CD4-positive, alpha-beta T cell (primary cell): ENCODE measurements around the gene TEX51. TPM values are rescaled to one million over a fixed set of nuclear protein-coding genes. Genes with fewer than 3 reads are reported as not detected.

ENCODE experiments used
- ATAC-seq: fragments of 200-7000 bp; cut with Tn5 transposase; one replicate; pipeline ENCODE4 v1.10.0; 2022; ENCODE audit warnings: mild to moderate bottlenecking; ENCODE audit not compliant: poor library complexity
- CTCF ChIA-PET: fragments of 350-600 bp; sonication (Branson Sonifier 250); formaldehyde crosslinking; loops from one replicate; lab custom pipeline; 2021; ENCODE audit warnings: antibody characterized with exemption, inconsistent platforms; lab: Charles Lee
- POLR2A ChIA-PET: fragments of 350-600 bp; sonication (Branson Sonifier 250); formaldehyde crosslinking; loops from one replicate; lab custom pipeline; 2021; ENCODE audit warnings: antibody characterized with exemption, inconsistent platforms; lab: Charles Lee
- DNase-seq, 14 experiments: peaks; one replicate each; pipeline ENCODE4 v3.0.0-alpha.2; 2013 to 2020; ENCODE audit warnings: mixed read lengths in 2 of 14
- H3K27ac ChIP-seq, 2 donors: one replicate each; pipeline versions ENCODE4 v1.5.1 to v1.7.0; 2013; ENCODE audit warnings: low read length in 2 of 2, low read depth in 1 of 2, mild to moderate bottlenecking in 1 of 2
- H3K27me3 ChIP-seq, 2 experiments: 1 replicate in 1 of 2; 2 replicates in 1 of 2; pipeline versions ENCODE4 v1.6.1 to v1.7.0; 2013; ENCODE audit warnings: low read length in 2 of 2, control low read depth in 1 of 2, mild to moderate bottlenecking in 1 of 2, moderate library complexity in 1 of 2; ENCODE audit not compliant: insufficient read depth in 2 of 2, control insufficient read depth in 1 of 2
- H3K36me3 ChIP-seq: one replicate; pipeline ENCODE4 v1.6.1; 2013; ENCODE audit warnings: low read length, control low read depth; ENCODE audit not compliant: insufficient read depth
- H3K4me1 ChIP-seq: one replicate; pipeline ENCODE4 v1.6.1; 2013; ENCODE audit warnings: low read length, control low read depth; ENCODE audit not compliant: insufficient read depth
- H3K4me3 ChIP-seq: one replicate; pipeline ENCODE4 v1.5.1; 2013; ENCODE audit warnings: mild to moderate bottlenecking, low read length, moderate library complexity
- H3K9me3 ChIP-seq, 2 experiments: 1 replicate in 1 of 2; 2 replicates in 1 of 2; pipeline versions ENCODE4 v1.6.1 to v1.7.0; 2013; ENCODE audit warnings: low read length in 2 of 2, mild to moderate bottlenecking in 2 of 2, control low read depth in 1 of 2, moderate library complexity in 1 of 2; ENCODE audit not compliant: control insufficient read depth in 1 of 2, insufficient read depth in 1 of 2
- H3K27ac Mint-ChIP-seq: one replicate; pipeline ENCODE4 v1.8.0; 2020; ENCODE audit warnings: mixed read lengths
- H3K27me3 Mint-ChIP-seq: one replicate; pipeline ENCODE4 v1.8.0; 2021; ENCODE audit warnings: mixed read lengths
- H3K36me3 Mint-ChIP-seq: one replicate; pipeline ENCODE4 v1.8.0; 2021; ENCODE audit warnings: low read depth, mixed read lengths
- H3K4me1 Mint-ChIP-seq: one replicate; pipeline ENCODE4 v1.8.0; 2021; ENCODE audit warnings: low read depth, mixed read lengths
- H3K4me3 Mint-ChIP-seq: one replicate; pipeline ENCODE4 v1.8.0; 2020; ENCODE audit warnings: mild to moderate bottlenecking, mixed read lengths
- H3K9me3 Mint-ChIP-seq: one replicate; pipeline ENCODE4 v1.8.0; 2020; ENCODE audit warnings: mixed read lengths
- CTCF ChIP-seq: fragments of 200-600 bp; IDR thresholded peaks from one replicate; pipeline ENCODE4 v1.8.0; 2022; ENCODE audit warnings: antibody characterized with exemption, mild to moderate bottlenecking
- intact Hi-C, 2 experiments: fragments of 100-400 bp; cut with DNase I in 1 of 2; cut with micrococcal nuclease in 1 of 2; formaldehyde crosslinking; loops; one replicate each; pipeline versions ENCODE4 v1.15.1 to v1.9.0; 2023 to 2025; cut with DNase I, micrococcal nuclease
- total RNA-seq, 174 experiments: library from RNA in 2 of 174; stranded (reverse) in 2 of 174; gene quantifications; one replicate each; pipeline ENCODE4 v1.2.3 and lab custom pipeline; 2021 to 2026

The TEX51 gene
- total RNA-seq, 2 experiments from 2014 or later: not detected

DNA sequence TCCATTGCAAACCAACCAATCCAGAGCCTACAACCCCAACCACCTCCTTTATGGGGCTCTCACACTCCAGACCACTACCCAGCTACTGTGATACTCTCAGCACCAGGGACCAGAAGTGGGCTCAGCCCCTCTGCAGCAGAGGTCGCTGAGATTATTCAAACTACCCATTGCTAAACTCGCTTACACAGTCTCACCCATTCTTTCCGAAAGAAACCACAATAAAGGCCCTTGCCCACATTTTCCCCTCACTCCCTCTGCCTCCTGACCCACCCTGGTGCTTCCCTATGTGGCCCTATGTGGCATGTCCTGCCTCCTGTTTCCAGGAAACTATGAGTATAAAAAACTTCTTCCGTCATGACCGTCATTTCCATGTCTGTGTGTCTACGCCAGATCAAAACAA is 10.7 kb downstream of the TEX51 start:
- Histone ChIP-seq H3K9me3 (no peaks in the 10 kb centered on the region), H3K27ac (no peak overlapping the region), H3K36me3 (no peaks in the 10 kb centered on the region), H3K4me1 (no peaks in the 10 kb centered on the region), H3K27me3 (no peaks in the 10 kb centered on the region), H3K4me3 (no peak overlapping the region)
- TF ChIP-seq CTCF: no peak
- Mint-ChIP-seq H3K27ac (no peak overlapping the region), H3K4me1 (no peaks in the 10 kb centered on the region), H3K4me3 (no peak overlapping the region), H3K27me3 (peaks cover 12% of the 10 kb centered on the region), H3K9me3 (no peaks in the 10 kb centered on the region), H3K36me3 (no peaks in the 10 kb centered on the region)
- no peak for DNase-seq
- ChIA-PET POLR2A (no interaction called here), CTCF (no interaction called here)
- intact Hi-C loops: no loop called here
- no peak for ATAC-seq

DNA sequence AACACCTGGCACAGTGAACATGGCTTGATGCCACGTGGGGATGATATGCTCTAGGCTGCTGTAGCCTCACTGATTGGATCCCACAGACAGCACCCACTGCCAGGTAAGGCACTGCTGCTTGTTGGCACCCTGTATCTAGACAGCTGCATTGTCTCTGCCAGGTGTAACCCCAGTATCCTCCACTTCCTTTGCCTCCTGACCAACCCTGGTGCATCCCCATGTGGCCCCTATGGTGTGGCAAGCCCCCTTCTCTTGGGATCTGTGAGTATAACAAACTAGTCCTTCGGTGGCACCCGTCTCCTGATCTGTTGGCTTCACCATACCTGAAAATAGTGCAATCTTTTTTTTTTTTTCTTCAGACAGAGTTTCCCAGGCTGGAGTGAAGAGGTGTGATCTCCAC is 11.1 kb downstream of the TEX51 start:
- TF ChIP-seq CTCF: no peak
- no peak for DNase-seq
- Mint-ChIP-seq H3K27ac (no peak overlapping the region), H3K27me3 (peaks cover 12% of the 10 kb centered on the region), H3K9me3 (no peaks in the 10 kb centered on the region), H3K4me1 (no peaks in the 10 kb centered on the region), H3K4me3 (no peak overlapping the region), H3K36me3 (no peaks in the 10 kb centered on the region)
- ChIA-PET POLR2A (no interaction called here), CTCF (no interaction called here)
- Histone ChIP-seq H3K4me1 (no peaks in the 10 kb centered on the region), H3K27ac (no peak overlapping the region), H3K36me3 (no peaks in the 10 kb centered on the region), H3K4me3 (no peak overlapping the region), H3K9me3 (no peaks in the 10 kb centered on the region), H3K27me3 (no peaks in the 10 kb centered on the region)
- intact Hi-C loops: no loop called here
- ATAC-seq: no peak

DNA sequence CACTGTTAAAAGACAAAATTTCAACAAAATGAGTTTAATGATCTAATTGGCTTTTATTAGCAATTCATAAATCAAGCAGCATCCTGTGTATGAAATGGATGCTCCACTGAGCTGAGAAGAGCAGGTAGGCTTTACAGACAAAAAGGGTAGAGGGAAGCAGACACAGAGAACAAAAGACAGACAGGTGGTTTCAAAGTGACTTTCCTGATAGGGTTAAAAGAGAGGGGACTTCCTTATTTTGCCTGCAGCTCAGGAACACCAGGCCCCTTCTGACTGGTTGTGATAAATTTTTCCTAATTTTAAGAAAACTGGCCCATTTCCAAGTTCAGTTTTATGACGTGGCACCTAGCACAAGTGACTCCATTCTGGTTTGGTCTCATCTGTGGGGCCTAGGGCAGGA is 11.9 kb downstream of the TEX51 start:
- TF ChIP-seq CTCF: no peak
- no peak for DNase-seq
- no peaks in the 10 kb centered on the region for H3K36me3 Mint-ChIP-seq

More for the DNA sequence above, 11.9 kb downstream of the TEX51 start:
- Mint-ChIP-seq H3K4me1 (no peaks in the 10 kb centered on the region), H3K27me3 (peaks cover 12% of the 10 kb centered on the region), H3K27ac (no peak overlapping the region), H3K4me3 (no peak overlapping the region), H3K9me3 (no peaks in the 10 kb centered on the region)
- POLR2A ChIA-PET: no interaction called here
- Histone ChIP-seq H3K9me3 (no peaks in the 10 kb centered on the region), H3K27me3 (no peaks in the 10 kb centered on the region), H3K4me3 (no peak overlapping the region), H3K36me3 (no peaks in the 10 kb centered on the region), H3K4me1 (no peaks in the 10 kb centered on the region), H3K27ac (no peak overlapping the region)
- ATAC-seq: no peak
- intact Hi-C loops: no loop called here
- CTCF ChIA-PET: no interaction called here
